Keratinocyte (primary cell): ENCODE data around the gene RET.

Experiments used
- CTCF ChIP-seq, 3 experiments: IDR thresholded peaks in 1 of 3; conservative IDR thresholded peaks in 1 of 3; optimal IDR thresholded peaks in 1 of 3; 2 replicates in 2 of 3; 3 replicates in 1 of 3; pipeline versions ENCODE3 to v1.5.1; 2011; ENCODE audit warnings: low read length in 3 of 3, mild to moderate bottlenecking in 3 of 3, moderate library complexity in 2 of 3, control low read depth in 1 of 3, inconsistent platforms in 1 of 3; ENCODE audit not compliant: insufficient read depth in 2 of 3; ENCODE audit errors: extremely low read depth in 1 of 3
- EZH2 ChIP-seq: IDR thresholded peaks from one replicate; pipeline ENCODE4 v1.6.1; 2012; ENCODE audit warnings: inconsistent platforms, mild to moderate bottlenecking, low read length, moderate library complexity

DNA sequence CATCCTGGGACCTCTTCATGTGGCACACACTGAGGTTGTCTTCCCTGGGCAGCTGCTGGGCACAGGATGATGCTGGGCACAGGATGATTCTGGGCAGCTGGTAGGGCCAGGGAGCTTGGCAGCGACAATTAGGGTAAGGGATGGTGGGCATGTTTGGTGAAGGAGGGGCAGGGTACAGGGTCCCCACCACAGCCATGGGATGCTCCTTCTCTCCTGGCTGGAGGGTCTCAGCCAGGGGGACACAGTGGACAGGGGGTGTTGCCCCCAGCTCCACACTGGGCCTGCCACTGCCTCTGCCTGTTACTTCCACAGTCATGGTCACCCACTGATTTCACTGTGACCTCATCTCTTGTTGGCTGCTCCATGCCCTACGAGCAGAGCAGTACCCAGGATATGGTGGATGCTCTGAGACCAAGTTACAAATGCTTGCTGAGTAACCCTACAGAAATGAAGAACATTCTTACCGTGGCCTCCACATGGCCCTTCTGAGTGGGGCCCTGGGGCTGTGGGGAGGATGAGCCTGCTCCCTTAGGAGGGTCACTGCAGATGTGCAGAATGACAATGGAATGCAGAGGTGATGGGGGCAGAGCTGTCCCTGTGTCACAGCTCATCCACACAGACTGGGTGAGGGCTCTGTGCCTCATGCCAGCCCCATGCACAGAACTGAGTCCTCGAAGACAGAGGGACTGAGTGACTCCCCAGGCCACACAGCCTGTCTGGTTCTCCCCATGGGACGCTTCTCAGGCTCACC, 28.4 kb upstream of the RET start:
- TF ChIP-seq CTCF (optimal IDR thresholded peaks at IDR 0.05 in 1 of 3, IDR thresholded peaks at IDR 0.05 in 1 of 3, conservative IDR thresholded peaks at IDR 0.05 in 1 of 3; ENCODE audit: extremely low read depth in 1 of 3, insufficient read depth in 2 of 3, low read length in 3 of 3) (no peak), EZH2 (no peak)
